Smooth muscle cell of the brain vasculature (primary cell): Measurements from ENCODE around the gene MYOT.
"Not testable (repeated sequence)": the region's sequence is repeated elsewhere in the genome, so short reads cannot be mapped to it uniquely, and the experiment has no call there.

Experiments
- DNase-seq: peaks from one replicate; pipeline ENCODE4 v3.0.0-alpha.2; 2012; ENCODE audit warnings: low read depth, low spot score

Gene MYOT

GRCh38 chr5:137856201-137856600 lies 11.5 kb upstream of the MYOT start:
- DNase-seq: no peak

GRCh38 chr5:137856916-137857862 lies 10.5 kb upstream of the MYOT start:
- no peak for DNase-seq

GRCh38 chr5:137858223-137858916 lies 9.3 kb upstream of the MYOT start:
- no peak for DNase-seq

- DNase-seq: no peak
Measured at GRCh38 chr5:137858954-137859353, 8.7 kb upstream of the MYOT start.

- DNase-seq: no peak
Measured at GRCh38 chr5:137862251-137862650, 5.4 kb upstream of the MYOT start.

- DNase-seq: not testable (repeated sequence)
Measured at GRCh38 chr5:137863653-137864052, 4.0 kb upstream of the MYOT start.

- DNase-seq: no peak
Measured at GRCh38 chr5:137866541-137867388, 895 bp upstream of the MYOT start.

GRCh38 chr5:137870647-137871339 lies 3.1 kb downstream of the MYOT start:
- no peak for DNase-seq

GRCh38 chr5:137871571-137871970 lies 3.9 kb downstream of the MYOT start:
- DNase-seq: no peak

GRCh38 chr5:137872466-137872865 lies 4.8 kb downstream of the MYOT start:
- no peak for DNase-seq

GRCh38 chr5:137876101-137876500 lies 8.4 kb downstream of the MYOT start:
- DNase-seq: no peak

- DNase-seq: no peak
Measured at GRCh38 chr5:137880313-137880712, 12.7 kb downstream of the MYOT start.

- DNase-seq: no peak
Measured at GRCh38 chr5:137887831-137888230, 20.2 kb downstream of the MYOT start.

GRCh38 chr5:137888466-137888862 lies 20.8 kb downstream of the MYOT start:
- DNase-seq: no peak

- DNase-seq: peak; percentile 57
Measured at GRCh38 chr5:137888863-137889759, 21.5 kb downstream of the MYOT start, which contains the start of gene PKD2L2. PKD2L2 (plus strand) TSS chr5:137889457; CDS start chr5:137889492, 35 bp downstream.

- no peak for DNase-seq
Measured at GRCh38 chr5:137890845-137891244, 23.2 kb downstream of the MYOT start.

GRCh38 chr5:137891849-137892248 lies 24.2 kb downstream of the MYOT start:
- no peak for DNase-seq

- no peak for DNase-seq
Measured at GRCh38 chr5:137894586-137894985, 26.9 kb downstream of the MYOT start.

GRCh38 chr5:137896560-137896959 lies 28.9 kb downstream of the MYOT start:
- no peak for DNase-seq

GRCh38 chr5:137899493-137899892 lies 31.8 kb downstream of the MYOT start:
- DNase-seq: no peak
